Liver (tissue), 9 donors: ENCODE measurements around the gene FER. TPM values are rescaled to one million over a fixed set of nuclear protein-coding genes. Genes with fewer than 3 reads are reported as not detected.

Experiments
- DNase-seq: peaks from one replicate; pipeline ENCODE4 v3.0.0-alpha.2; 2017; ENCODE audit warnings: low spot score
- H3K27ac ChIP-seq, 2 donors: one replicate each; pipeline ENCODE4 v1.7.0; 2013; ENCODE audit warnings: inconsistent platforms in 2 of 2, low read length in 2 of 2, control low read depth in 1 of 2, low read depth in 1 of 2, mild to moderate bottlenecking in 1 of 2
- H3K27me3 ChIP-seq, 4 donors: one replicate each; pipeline versions ENCODE4 v1.6.1 to v1.7.0; 2013; ENCODE audit warnings: low read length in 3 of 4, inconsistent platforms in 1 of 4, mild to moderate bottlenecking in 1 of 4, moderate library complexity in 1 of 4; ENCODE audit not compliant: control insufficient read depth in 4 of 4, insufficient read depth in 4 of 4
- H3K36me3 ChIP-seq, 4 donors: one replicate each; pipeline versions ENCODE4 v1.6.1 to v1.7.0; 2013; ENCODE audit warnings: low read length in 3 of 4, mild to moderate bottlenecking in 3 of 4, low read depth in 1 of 4, moderate library complexity in 1 of 4; ENCODE audit not compliant: control insufficient read depth in 4 of 4, insufficient read depth in 3 of 4
- H3K4me1 ChIP-seq, 4 donors: one replicate each; pipeline versions ENCODE4 v1.6.1 to v1.7.0; 2013; ENCODE audit warnings: low read length in 3 of 4, mild to moderate bottlenecking in 3 of 4, moderate library complexity in 1 of 4; ENCODE audit not compliant: control insufficient read depth in 4 of 4, insufficient read depth in 4 of 4
- H3K4me3 ChIP-seq, 3 donors: one replicate each; pipeline versions ENCODE4 v1.6.1 to v1.7.0; 2013; ENCODE audit warnings: low read length in 3 of 3, control low read depth in 1 of 3, low read depth in 1 of 3, mild to moderate bottlenecking in 1 of 3
- H3K9ac ChIP-seq, 2 donors: one replicate each; pipeline ENCODE4 v1.7.0; 2013; ENCODE audit warnings: low read length in 2 of 2, mild to moderate bottlenecking in 2 of 2, moderate library complexity in 2 of 2, control low read depth in 1 of 2, low read depth in 1 of 2
- H3K9me3 ChIP-seq, 4 donors: one replicate each; pipeline versions ENCODE4 v1.6.1 to v1.7.0; 2013; ENCODE audit warnings: low read length in 3 of 4; ENCODE audit not compliant: control insufficient read depth in 4 of 4
- CTCF ChIP-seq: fragments of 150-350 bp; IDR thresholded peaks from 2 replicates; pipeline ENCODE4 v1.5.1; 2017; ENCODE audit warnings: improper control_type of control experiment, low read depth, low read length; ENCODE audit not compliant: missing input control
- EGR1 ChIP-seq, 2 donors: IDR thresholded peaks; 2 replicates each; pipeline ENCODE4 v1.6.1; 2016 to 2018; ENCODE audit warnings: antibody characterized with exemption in 2 of 2, low read depth in 2 of 2
- FOXA2 ChIP-seq: IDR thresholded peaks from 2 replicates; pipeline ENCODE4 v1.6.1; 2016; ENCODE audit warnings: antibody characterized with exemption
- GABPA ChIP-seq, 2 donors: IDR thresholded peaks in 1 of 2; conservative IDR thresholded peaks in 1 of 2; 2 replicates each; pipeline ENCODE4 v1.6.1; 2016; ENCODE audit warnings: antibody characterized with exemption in 2 of 2, mild to moderate bottlenecking in 1 of 2, moderate library complexity in 1 of 2
- HNF4A ChIP-seq, 2 donors: conservative IDR thresholded peaks; 2 replicates each; pipeline ENCODE4 v1.6.1; 2016; ENCODE audit warnings: antibody characterized with exemption in 2 of 2, mild to moderate bottlenecking in 2 of 2
- HNF4G ChIP-seq: IDR thresholded peaks from 2 replicates; pipeline ENCODE4 v1.6.1; 2016; ENCODE audit warnings: antibody characterized with exemption
- JUND ChIP-seq, 2 donors: IDR thresholded peaks; 2 replicates each; pipeline ENCODE4 v1.6.1; 2016; ENCODE audit warnings: antibody characterized with exemption in 2 of 2
- RAD21 ChIP-seq, 2 donors: IDR thresholded peaks; 2 replicates each; pipeline ENCODE4 v1.6.1; 2016; ENCODE audit warnings: antibody characterized with exemption in 2 of 2, mild to moderate bottlenecking in 2 of 2
- REST ChIP-seq: IDR thresholded peaks from 2 replicates; pipeline ENCODE4 v1.6.1; 2016; ENCODE audit warnings: antibody characterized with exemption, mild to moderate bottlenecking
- RXRA ChIP-seq, 2 donors: IDR thresholded peaks; 2 replicates each; pipeline ENCODE4 v1.6.1; 2017 to 2018; ENCODE audit warnings: antibody characterized with exemption in 2 of 2, mild to moderate bottlenecking in 1 of 2
- SP1 ChIP-seq: IDR thresholded peaks from 2 replicates; pipeline ENCODE4 v1.6.1; 2018; ENCODE audit warnings: antibody characterized with exemption, mild to moderate bottlenecking
- TAF1 ChIP-seq: conservative IDR thresholded peaks from 2 replicates; pipeline ENCODE4 v1.6.1; 2016; ENCODE audit warnings: antibody characterized with exemption, mild to moderate bottlenecking
- YY1 ChIP-seq: IDR thresholded peaks from 2 replicates; pipeline ENCODE4 v1.6.1; 2016; ENCODE audit warnings: antibody characterized with exemption, mild to moderate bottlenecking
- ZBTB33 ChIP-seq: IDR thresholded peaks from 2 replicates; pipeline ENCODE4 v1.6.1; 2016; ENCODE audit warnings: antibody characterized with exemption
- WGBS: extraction: QIAGEN DNeasy Blood & Tissue Kit; methylation state at CpG from one replicate; pipeline ENCODE4 v1.1.7; 2013; 5-methylcytosine and 5-hydroxymethylcytosine counted together
- polyA plus RNA-seq, 2 donors: library from polyadenylated mRNA; stranded (reverse) in 1 of 2; unstranded in 1 of 2; fragments of 200-250 nt in 1 of 2; fragments of >200 nt in 1 of 2; fragmentation: Nextera tagmentation in 1 of 2; extraction: Ambion mirVana in 1 of 2; gene quantifications; one replicate each; pipeline versions ENCODE4 v1.2.1 to v1.2.3, GENCODE V29; 2013 to 2015
- total RNA-seq, 2 donors: library from RNA; depleted of rRNA; stranded (reverse); fragments of >200 nt; gene quantifications; one replicate each; pipeline ENCODE4 v1.2.3, GENCODE V29; 2014
- donor health status: healthy.
- donor health status: healthy.
- donor health status: healthy.
- donor health status: healthy.
- donor health status: healthy.

FER gene
- total and polyA plus RNA-seq, 4 donors: 0.83 to 9.8 (median 5.9) TPM

GRCh38 chr5:108727651-108728565 is 19.8 kb upstream of the FER start:
- H3K27me3 ChIP-seq: no peaks in the 10 kb centered on the region
- peak overlapping the region; percentile 82 for H3K9ac ChIP-seq
- WGBS: under 1% methylated on average over 61 of the region's 61 CpGs
- peak; percentile 86 for DNase-seq
- H3K9me3 ChIP-seq: no peaks in the 10 kb centered on the region
- H3K36me3 ChIP-seq: no peaks in the 10 kb centered on the region
- H3K27ac ChIP-seq: peak overlapping the region; percentile 56 to 90
- H3K4me1 ChIP-seq: peaks cover 0 to 11% (median 4%) of the 10 kb centered on the region in 4 donors
- peak overlapping the region; percentile 44 to 85 (median 81) for H3K4me3 ChIP-seq
- no peak for TF ChIP-seq HNF4G
- TF ChIP-seq YY1: peak; percentile 75
- peak; percentile 88 for TF ChIP-seq REST
- peak; percentile 88 for TF ChIP-seq TAF1
- TF ChIP-seq GABPA (IDR thresholded peaks at IDR 0.05 in 1 of 2, conservative IDR thresholded peaks at IDR 0.05 in 1 of 2): peak in 1 of 2 donors; percentile 43
- no peak for TF ChIP-seq JUND (IDR thresholded peaks at IDR 0.05)
- TF ChIP-seq HNF4A (conservative IDR thresholded peaks at IDR 0.05): peak; percentile 22 to 44
- TF ChIP-seq EGR1 (IDR thresholded peaks at IDR 0.05; ENCODE audit: low read depth in 2 of 2): peak; percentile 7 to 25
- peak; percentile 15 for TF ChIP-seq ZBTB33
- TF ChIP-seq RXRA (IDR thresholded peaks at IDR 0.05): peak in 1 of 2 donors; percentile 22
- no peak for TF ChIP-seq FOXA2
- TF ChIP-seq SP1: peak; percentile 74
- peak; percentile 47 to 68 for TF ChIP-seq RAD21 (IDR thresholded peaks at IDR 0.05)
- no peak for TF ChIP-seq CTCF
